ENCODE measurements around the gene TRH.

The TRH gene, protein sequence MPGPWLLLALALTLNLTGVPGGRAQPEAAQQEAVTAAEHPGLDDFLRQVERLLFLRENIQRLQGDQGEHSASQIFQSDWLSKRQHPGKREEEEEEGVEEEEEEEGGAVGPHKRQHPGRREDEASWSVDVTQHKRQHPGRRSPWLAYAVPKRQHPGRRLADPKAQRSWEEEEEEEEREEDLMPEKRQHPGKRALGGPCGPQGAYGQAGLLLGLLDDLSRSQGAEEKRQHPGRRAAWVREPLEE

DNA sequence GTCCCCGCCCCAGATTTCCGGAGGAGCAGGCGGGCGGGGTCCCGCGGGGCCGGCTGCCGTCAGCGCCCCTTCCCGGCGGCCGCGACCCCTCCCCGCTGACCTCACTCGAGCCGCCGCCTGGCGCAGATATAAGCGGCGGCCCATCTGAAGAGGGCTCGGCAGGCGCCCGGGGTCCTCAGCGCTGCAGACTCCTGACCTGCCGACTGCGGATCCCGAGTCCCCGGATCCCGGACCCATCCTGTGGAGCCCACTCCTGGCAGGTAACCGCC is at the start of gene TRH:
TRH (plus strand) TSS at position 157 of the 269 bp plus-strand sequence. CDS start 1,097 bp downstream, outside the sequence.
- no peak for DNase-seq

DNA sequence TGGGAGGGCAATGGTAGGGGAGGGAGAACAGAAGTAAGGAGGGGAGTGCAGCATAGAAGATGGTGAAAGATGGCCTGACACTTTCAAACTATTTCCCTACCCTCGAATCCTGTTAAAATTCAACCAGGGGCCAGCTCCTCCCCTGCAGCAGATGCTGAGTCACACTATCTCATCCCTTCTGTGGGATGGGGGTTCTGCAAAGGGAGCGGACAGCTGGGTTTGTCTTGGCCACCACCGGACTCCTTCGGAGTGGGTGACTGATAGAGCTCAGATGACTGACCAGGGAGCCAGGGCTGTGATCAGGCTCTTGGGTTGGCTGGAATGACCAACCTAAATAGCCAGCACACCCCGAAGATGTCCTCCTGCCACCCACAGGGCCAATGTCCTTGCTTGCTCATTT is 47.4 kb upstream of the TRH start:
- no peak for DNase-seq

DNA sequence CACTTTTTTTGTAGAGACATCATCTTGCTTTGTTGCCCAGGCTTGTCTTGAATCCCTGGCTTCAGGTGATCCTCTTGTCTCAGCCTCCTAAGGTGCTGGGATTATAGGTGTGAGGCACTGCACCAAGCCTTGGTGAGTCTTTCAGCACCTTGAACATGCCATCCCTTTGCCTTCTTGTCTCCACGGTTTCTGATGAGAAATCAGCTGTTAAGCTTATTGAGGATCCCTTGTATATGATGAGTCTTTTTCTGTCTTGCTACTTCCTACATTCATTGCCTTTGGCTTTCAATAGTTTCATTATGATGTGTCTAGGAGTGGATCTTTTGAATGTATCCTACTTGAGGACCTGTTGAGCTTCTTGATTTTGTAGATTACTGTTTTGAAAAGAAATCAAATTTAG is 45.1 kb upstream of the TRH start:
- no peak for DNase-seq

DNA sequence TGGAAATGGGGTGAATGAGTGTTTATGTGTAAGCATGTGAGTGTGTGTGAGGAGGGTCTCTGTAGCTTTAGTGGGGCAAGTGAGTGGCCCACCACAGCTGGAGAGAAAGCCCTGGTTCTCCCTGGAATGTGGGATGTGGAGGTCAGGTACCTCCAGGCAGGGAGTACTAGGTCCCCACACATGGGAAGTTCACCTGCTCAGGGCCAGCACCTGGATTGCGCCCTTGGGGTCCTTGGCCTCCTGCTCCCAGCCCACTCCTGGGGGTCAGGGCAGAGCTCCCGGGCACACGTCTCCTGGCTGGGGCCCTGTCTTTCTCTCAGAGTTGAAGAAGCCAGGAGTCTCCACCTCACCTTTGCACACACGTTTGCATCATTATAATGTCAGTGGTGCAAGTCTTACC is 41.0 kb upstream of the TRH start:
- DNase-seq: no peak

DNA sequence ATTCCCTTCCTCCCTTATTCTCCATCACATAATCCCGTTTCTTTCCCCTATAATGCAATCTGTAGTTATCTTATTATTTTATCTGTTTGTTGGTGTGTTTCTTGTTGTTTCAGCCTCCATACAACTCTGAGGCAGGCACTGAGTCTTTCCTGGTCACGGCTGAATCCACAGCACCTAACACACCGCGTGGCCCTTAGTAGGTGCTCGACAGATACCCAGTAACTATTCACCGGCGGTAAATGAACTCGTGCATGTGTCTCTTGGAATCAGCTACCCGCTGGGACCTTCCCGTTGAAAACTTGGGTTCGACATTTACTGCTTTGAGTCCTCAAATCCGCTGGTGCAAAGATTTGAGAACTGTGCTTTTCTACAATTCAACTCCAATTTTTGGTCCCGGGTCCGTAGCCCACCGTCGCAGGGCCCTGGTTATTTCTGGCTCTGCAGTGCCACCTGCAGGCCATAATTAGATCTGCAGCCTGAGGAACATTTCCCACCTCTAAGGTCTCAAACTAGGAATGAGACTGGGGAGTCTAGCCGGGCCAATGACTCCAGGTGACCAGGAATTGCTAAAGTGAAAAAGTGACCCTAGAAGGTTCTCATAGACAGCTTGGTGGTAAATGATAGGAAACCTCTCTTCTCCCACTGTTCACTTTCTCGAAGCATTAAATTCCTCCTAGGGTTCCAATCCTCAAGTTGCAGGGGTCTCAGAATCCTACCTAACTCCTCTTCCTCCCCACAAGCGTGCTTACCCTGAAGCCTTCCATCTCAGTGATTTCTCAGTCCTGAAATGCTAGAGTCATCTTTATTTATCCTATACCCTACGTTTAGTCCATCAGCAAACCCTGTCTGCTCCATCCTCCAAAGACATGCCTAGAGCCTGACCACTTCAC is 40.0 kb upstream of the TRH start:
- DNase-seq: peak in 1 of 2 experiments; percentile 2

DNA sequence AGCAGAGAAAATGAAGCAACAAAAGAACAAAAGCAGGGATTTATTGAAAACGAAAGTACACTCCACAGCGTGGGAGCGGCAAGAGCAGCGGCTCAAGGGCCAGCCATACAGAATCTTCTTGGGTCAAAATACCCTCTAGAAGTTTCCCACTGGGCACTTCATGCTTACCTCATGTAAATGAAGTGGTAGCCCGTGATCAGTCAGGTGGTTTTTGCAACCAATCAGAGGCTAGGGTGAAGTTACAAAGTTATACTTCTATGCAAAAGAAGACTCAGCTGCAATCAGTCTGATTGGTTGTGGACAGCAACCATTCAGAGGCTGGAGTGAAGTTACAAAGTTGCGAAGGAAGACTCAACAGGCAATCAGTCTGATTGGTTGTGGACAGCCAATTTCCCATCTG is 37.8 kb upstream of the TRH start:
- DNase-seq: no peak

DNA sequence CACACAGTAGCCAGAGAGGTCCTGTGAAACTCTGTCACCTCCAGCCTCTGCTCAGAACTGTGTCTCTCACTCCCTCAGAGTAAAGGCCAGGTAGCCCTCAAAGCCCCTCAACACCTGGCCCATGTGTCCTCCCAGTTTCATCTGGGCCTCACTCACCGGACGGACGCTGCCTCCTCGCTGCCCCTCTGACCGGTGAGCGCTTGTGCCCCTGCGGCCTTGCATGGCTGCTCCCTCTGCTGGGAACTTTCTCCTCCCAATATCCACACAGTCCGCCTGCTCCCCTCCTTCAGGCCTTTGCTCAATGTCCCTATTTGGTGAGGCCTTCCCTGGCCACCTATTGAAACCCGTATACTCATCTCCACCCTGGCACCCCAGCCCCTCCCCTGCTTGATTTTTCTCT is 36.8 kb upstream of the TRH start:
- no peak for DNase-seq

DNA sequence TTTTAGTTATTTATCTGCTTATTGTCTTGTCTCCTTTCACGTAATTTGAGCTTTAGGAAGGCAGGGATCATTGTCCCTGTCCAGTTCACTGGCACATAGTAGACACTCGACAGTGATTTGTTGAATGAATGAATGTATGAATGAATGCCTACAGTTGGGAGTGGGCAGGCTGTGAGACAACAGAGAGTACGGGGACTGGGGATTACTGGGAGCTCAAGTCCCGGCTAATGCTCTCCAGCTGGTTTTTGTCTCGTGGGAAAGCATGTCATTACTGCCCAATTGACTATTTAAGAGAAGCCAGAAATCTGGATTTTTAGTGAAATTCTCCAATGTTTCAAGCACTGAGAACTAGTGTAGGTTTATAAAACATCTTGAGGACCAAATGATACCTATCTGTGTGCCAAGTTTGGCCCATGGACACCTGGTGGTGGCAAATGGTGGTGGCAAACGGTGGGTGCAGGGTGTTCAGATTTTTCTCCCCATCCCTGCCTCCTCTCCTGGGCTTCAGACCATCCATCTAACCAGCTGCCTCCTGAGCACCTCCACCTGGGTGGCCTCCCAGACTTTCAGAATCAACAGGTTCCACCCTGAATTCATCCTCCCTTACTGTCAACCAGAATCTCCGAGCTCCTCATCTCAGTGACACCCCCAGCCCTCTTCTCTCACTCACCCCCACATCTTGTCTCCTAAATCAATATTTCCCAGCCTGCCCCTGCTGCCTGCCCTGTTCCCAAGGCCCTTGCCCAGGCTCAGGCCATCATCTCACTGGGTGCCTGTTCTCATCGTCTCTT is 36.2 kb upstream of the TRH start:
- no peak for DNase-seq

DNA sequence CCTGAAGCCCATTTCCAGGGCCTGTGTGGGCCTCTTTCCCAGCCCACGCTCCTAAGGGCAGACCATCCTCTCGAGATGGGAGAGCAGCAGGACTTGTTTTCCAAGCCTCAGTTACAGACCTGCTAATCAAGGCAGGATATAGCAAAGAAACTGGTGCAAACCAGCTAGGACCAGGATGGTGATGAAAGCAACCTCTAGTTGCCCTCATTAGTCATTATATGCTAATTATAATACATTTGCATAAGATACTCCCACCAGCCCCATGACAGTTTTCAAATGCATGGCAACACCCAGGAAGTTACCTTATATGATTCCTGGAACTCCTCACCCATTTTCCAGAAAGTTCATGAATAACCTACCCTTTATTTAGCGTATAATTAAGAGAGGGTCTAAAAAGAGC is 34.4 kb upstream of the TRH start:
- no peak for DNase-seq

DNA sequence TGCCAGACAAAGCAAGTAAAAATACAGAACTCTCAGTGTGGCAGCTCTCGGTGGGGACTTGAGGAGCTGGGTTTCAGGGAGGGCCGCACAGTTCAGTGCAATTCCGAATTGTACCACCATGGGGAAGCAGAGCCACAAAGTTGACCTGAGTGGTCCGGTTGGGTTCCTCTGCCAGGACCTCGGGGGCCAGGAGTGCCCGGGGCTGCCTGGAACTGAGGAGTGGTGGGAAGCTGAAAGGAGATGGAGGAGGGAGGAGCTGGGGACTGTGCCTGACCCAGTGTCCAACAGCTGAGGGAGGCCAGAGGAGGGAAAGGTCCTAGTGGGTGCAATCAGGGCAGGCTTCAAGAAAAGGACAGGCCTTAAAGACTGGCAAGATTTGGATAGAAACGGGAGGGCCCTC is 32.2 kb upstream of the TRH start:
- DNase-seq: peak in 1 of 2 experiments; percentile 10

DNA sequence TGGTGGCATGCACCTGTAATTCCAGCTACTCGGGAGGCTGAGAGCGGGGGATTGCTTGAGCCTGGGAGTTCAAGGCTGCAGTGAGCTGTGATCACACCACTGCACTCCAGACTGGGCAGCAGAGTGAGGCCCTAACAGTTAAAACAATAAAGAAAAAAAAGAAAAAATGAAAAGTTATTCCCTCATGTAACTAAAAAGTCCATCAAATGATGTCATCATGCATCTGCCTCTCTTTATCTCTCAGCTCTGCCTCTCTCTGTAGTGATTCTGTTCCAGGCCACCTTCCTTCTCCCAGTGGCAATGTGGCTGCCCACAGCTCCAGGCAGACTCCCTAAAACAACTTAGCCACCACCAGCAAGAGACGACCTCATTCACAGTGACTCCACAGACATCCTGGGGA is 31.5 kb upstream of the TRH start:
- DNase-seq: no peak

DNA sequence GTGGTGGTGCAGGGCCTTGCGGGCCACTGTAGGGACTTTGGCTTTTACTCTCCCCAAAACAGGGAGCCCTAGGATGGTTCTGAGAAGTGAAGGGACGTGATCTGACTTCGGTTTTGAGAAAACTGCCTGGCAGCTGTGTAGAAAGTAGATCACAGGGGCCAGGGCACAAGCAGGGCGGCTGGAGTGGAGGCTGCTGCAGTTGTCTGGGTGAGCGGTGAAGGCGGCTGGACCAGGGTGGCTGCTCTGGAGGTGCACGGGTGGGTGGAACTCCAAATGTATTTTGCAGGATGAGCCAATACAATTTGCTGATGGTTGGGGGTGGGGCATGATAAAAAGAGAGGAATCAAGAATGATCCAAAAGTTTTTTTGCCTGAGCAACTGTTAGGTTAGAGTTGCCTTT is 29.8 kb upstream of the TRH start:
- no peak for DNase-seq

DNA sequence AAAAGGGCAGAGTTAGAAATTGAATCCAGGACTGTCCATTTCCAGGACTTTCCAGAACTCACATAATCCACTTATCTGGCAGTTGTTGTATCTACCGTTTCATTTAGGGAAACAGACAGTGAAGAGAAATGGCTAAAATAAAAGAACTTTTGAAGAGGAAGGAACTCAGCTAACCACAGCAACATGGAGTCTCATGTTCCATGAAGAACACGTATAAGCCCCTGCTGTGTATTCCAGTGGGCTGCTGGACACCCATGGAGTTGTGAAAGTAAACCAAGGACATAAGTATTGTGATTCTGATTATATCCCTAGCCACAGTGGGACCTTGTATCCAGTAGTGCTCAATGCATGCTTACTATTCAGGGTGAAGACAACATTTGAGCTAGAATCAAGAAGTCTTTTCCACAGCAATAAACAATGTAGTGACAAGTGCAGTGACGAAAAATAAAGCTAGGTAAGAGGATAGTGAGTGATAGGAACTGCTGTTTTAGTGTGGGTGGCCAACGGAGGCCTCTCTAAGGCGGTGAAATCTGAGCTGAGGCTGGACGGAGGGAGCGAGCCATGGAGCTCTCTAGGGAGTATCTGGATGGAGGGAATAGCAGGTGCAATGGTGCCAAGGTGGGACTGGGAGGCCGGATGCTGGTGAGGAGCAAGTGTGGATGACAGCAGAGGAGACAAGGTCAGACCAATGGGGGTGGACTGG is 26.8 kb upstream of the TRH start:
- DNase-seq: no peak

DNA sequence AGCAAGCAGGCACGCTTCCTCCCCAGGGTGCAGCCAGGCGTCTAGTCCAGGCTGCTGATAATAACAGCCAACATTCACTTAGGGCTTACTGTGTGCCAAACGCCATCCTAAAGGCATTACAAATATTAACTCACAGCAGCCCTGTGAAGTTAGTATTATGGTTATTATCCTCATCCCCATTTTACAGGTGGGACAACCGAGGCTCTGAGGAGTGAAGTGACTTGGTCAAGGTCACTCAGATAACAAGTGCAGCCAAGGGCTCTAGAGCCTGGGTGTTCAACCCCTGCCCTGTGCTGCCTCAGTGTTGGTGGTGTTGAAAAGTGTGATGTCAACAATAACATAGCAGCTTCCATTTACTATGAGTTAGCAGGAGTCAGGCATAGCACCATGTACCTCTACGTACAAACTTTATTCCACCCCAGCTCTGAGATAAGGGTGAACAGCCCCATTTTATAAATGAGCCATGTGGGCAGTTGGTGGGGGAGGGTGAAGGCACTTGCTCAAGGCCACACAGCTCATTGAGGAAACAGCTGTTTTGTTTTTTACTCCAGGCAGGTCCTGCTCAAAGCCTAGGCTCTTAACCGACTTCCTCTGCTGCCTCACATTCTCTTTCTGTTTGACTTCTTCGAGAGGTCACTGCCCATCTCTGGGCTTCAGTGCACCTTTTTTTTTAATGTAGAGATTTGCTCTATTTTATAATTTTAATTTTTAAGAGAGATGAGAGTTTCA is 24.0 kb upstream of the TRH start:
- DNase-seq: no peak

DNA sequence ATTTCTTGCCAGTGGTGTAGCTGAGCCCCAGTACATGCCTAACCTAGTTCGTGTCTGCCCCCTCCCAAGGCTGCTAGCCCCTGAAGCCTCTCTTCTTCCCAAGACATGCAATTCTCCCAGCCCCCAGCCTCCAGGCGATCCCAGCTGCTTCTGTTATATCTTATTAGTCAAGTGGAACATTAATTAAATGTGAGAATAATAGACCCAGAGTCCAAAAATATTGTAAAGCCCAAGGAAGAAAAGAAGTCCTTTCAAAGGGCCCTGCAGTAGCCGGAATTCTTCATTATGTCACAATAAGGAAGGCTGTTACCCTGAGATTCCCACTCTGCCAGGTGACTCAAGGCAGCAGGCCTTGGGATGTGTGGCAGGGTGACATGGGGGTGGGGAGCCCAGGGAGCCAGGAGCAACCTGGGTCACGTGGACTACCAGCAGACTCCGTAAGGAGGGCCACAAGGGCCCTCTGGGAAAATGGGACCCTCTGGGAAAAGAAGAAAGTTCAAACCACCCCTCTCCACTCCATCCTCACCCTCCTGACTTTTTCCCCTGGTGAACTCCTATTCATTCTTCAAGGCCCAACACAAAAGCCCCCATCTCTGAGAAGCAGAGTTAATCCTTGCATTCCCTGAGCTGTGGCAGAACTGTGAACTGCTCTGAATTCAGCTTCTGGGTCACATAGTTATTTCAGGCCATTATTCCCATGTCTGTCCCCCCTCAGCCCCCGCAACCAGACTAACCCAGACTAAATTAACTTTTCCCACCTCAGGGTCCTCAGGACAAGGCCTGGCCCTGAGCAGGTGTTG is 21.8 kb upstream of the TRH start:
- DNase-seq: no peak

DNA sequence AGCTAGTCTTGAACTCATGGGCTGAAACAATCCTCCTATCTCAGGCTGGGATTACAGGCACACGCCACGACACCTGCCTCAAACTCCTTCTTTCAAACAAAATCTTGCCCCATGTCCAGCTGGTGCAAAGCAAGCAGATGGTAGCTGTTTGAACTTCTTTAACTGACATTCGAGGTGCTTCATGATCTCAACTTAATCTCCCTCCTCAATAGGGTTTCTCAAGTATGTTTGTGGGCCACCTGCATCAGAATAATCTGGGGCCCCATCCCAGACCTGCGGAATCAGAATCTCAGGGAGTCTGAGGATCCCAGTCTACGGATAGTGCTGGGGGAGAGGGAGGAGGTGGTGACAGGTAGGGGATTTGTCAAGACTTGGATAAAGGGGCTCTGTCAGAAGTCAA is 20.9 kb upstream of the TRH start:
- DNase-seq: no peak

DNA sequence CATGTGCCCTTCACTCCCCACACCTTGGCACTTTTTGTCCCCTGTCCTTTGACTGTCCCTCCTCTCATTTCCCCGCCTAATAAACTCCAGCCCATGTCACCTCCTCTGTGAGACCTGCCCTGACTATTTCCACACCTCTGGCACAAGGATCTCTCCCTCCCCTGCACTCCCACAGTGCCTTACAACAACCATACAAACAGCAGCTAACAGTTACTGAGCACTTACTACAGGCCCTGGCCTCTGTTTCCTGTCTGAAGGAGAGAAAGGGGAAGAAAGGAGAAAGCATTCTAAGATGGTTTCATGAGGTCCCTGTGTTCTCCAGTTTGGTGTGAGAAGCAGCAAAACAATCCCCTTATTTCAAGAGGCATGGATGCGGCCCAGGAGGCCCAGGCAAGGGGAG is 20.0 kb upstream of the TRH start:
- no peak for DNase-seq

DNA sequence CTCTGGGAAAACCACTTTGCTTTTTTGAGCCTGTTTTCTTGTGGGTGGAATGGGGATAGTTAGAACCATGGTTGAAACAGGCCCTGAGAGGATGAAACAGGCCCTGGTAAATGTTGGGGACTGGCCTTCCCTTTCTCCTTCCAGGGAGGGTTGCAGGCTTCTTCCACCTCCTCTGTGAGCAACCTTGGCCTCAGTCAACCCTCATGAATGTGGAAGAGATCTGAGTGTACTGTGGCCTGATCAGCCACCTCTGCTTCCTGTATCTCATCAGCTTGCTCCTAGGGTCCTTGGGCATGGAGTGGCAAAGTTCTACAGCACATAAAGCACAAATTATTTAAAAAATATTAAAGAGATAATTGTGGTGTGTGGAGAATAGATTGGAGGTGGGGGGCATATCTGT is 17.6 kb upstream of the TRH start:
- no peak for DNase-seq

DNA sequence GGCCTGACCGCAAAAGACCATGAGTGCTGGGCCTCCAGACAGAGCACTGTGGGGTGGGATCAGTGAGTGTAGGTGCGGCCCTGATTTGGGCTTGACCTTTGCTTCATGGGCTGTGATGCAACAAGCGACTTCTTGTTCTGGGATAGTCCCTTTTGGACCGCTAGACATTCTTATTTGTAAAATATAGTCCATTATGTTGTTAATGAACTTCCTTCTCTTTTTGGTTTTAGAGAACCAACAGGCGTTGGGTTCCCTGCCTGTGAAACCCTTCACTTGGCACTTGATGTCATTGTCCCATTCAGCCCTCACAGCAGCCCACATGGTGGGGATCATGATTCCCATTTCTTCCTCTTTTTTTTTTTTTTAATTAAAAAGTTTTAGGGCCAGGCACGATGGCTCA is 15.8 kb upstream of the TRH start:
- DNase-seq: no peak

DNA sequence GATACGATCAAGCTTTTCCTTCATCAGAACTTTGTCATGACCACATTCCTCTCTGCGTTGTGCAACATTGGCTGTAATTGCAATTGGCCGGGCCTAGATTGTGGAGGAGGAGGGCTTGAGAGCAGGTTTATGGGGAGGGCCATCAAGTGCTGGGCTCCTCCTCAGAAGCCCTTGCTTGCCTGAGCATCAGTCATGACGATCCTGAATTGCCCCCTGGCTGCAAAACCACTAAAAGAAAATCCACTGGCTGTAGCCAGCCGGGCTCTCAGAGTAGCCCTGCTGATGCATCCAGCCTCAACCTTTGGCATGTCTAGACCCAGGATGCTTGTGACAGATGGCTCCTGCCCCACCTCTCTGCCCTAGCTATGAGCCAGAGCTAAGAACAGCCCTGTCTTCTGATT is 13.4 kb upstream of the TRH start:
- no peak for DNase-seq

DNA sequence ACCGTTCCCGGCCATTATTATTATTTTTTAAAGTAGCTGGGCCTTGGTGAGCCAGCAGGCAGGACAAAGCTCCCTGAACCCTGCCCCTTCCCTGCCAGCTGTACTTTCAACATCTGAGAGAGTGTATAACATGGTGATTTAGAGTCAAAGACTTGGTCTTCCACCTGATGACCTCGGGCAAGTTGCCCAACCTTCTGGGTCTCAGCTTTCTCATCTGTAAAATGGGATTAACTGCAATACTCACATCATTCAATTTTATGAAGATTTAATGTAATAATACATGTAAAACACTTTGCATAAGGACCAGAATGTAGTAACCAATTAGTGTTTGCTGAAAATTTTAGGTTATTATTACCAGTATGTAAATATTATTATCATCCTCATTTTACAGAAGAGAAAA is 11.9 kb upstream of the TRH start:
- no peak for DNase-seq

DNA sequence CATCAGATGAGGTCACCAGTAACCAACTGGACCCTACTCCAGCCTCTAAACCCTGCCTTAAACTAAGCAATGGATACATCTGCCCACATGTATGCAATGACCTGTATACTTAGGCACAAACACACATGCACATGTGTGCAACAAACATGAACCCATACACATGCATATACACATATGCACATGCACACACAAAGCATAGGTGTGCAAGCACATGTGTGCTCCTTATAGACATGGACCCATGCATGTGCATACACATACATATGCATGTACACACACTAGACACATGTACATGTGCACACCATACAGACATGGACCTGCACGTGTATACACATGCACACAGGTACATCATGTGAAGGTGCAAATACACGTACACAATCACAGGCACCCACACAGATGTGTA is 8.6 kb upstream of the TRH start:
- DNase-seq: no peak

Measured in NCI-H187 (cell line).